ENCODE measurements around the gene TARP.

The TARP gene

GRCh38 chr7:38306914-38307313 is 33.5 kb upstream of the TARP start:
- no peaks in the 10 kb centered on the region for H3K4me1 Mint-ChIP-seq
- Histone ChIP-seq H3F3A (ENCODE audit: low read depth) (no peaks in the 10 kb centered on the region), H4K20me1 (ENCODE audit: low read depth) (no peaks in the 10 kb centered on the region), H3K79me2 (ENCODE audit: low read depth) (no peaks in the 10 kb centered on the region), H3K4me2 (no peak overlapping the region), H3K9ac (no peak overlapping the region), H3K4me1 (no peaks in the 10 kb centered on the region), H2AFZ (replicated peaks) (no peak overlapping the region), H3K4me3 (no peak overlapping the region), H3K27ac (no peak overlapping the region), H3K9me3 (ENCODE audit: low read depth) (no peaks in the 10 kb centered on the region), H3K36me3 (no peaks in the 10 kb centered on the region), H3K27me3 (no peaks in the 10 kb centered on the region)
- no peak overlapping the region for H3K27ac Mint-ChIP-seq
- DNase-seq (ENCODE audit: low spot score), result no peak
- TF ChIP-seq CTCF (IDR thresholded peaks at IDR 0.05) (no peak), EZH2phosphoT487 (IDR thresholded peaks at IDR 0.05) (no peak), EZH2 (IDR thresholded peaks at IDR 0.05) (no peak)
- no peaks in the 10 kb centered on the region for H3K9me3 Mint-ChIP-seq
- no peaks in the 10 kb centered on the region for H3K36me3 Mint-ChIP-seq
- no peak overlapping the region for H3K4me3 Mint-ChIP-seq
- peaks cover 5% of the 10 kb centered on the region for H3K27me3 Mint-ChIP-seq (ENCODE audit: insufficient read depth, low read depth)

GRCh38 chr7:38306171-38306570 is 32.7 kb upstream of the TARP start:
- Histone ChIP-seq H3K4me1 (no peaks in the 10 kb centered on the region), H3K36me3 (no peaks in the 10 kb centered on the region), H3K4me3 (no peak overlapping the region), H3K79me2 (ENCODE audit: low read depth) (no peaks in the 10 kb centered on the region), H3K9me3 (ENCODE audit: low read depth) (no peaks in the 10 kb centered on the region), H4K20me1 (ENCODE audit: low read depth) (no peaks in the 10 kb centered on the region), H3K4me2 (no peak overlapping the region), H3K27me3 (no peaks in the 10 kb centered on the region), H3K9ac (no peak overlapping the region), H3K27ac (no peak overlapping the region), H2AFZ (replicated peaks) (no peak overlapping the region), H3F3A (ENCODE audit: low read depth) (no peaks in the 10 kb centered on the region)
- TF ChIP-seq EZH2 (IDR thresholded peaks at IDR 0.05) (no peak), EZH2phosphoT487 (IDR thresholded peaks at IDR 0.05) (no peak), CTCF (IDR thresholded peaks at IDR 0.05) (no peak)
- H3K4me3 Mint-ChIP-seq, result no peak overlapping the region
- H3K9me3 Mint-ChIP-seq, result no peaks in the 10 kb centered on the region
- H3K27me3 Mint-ChIP-seq (ENCODE audit: insufficient read depth, low read depth), result peaks cover 5% of the 10 kb centered on the region
- H3K4me1 Mint-ChIP-seq, result no peaks in the 10 kb centered on the region
- no peak overlapping the region for H3K27ac Mint-ChIP-seq
- DNase-seq (ENCODE audit: low spot score), result no peak
- no peaks in the 10 kb centered on the region for H3K36me3 Mint-ChIP-seq

- H3K27me3 Mint-ChIP-seq (ENCODE audit: insufficient read depth, low read depth), result peaks cover 5% of the 10 kb centered on the region
- no peaks in the 10 kb centered on the region for H4K20me1 ChIP-seq (ENCODE audit: low read depth)
- no peaks in the 10 kb centered on the region for H3F3A ChIP-seq (ENCODE audit: low read depth)
- H3K36me3 ChIP-seq, result no peaks in the 10 kb centered on the region
- H3K36me3 Mint-ChIP-seq, result no peaks in the 10 kb centered on the region
- H3K79me2 ChIP-seq (ENCODE audit: low read depth), result no peaks in the 10 kb centered on the region
- H3K27ac Mint-ChIP-seq, result no peak overlapping the region
- H3K9me3 ChIP-seq (ENCODE audit: low read depth), result no peaks in the 10 kb centered on the region
- no peak overlapping the region for H3K9ac ChIP-seq
- H3K27ac ChIP-seq, result no peak overlapping the region
- H2AFZ ChIP-seq (replicated peaks), result no peak overlapping the region
- H3K4me2 ChIP-seq, result no peak overlapping the region
- no peaks in the 10 kb centered on the region for H3K4me1 ChIP-seq
- H3K4me1 Mint-ChIP-seq, result no peaks in the 10 kb centered on the region
- H3K9me3 Mint-ChIP-seq, result no peaks in the 10 kb centered on the region
- H3K4me3 ChIP-seq, result no peak overlapping the region
- no peaks in the 10 kb centered on the region for H3K27me3 ChIP-seq
- DNase-seq (ENCODE audit: low spot score), result no peak
- TF ChIP-seq CTCF (IDR thresholded peaks at IDR 0.05), result no peak
- H3K4me3 Mint-ChIP-seq, result no peak overlapping the region
Observed at GRCh38 chr7:38303866-38304265, 30.4 kb upstream of the TARP start.

GRCh38 chr7:38300175-38300574 is 26.7 kb upstream of the TARP start:
- H3K79me2 ChIP-seq (ENCODE audit: low read depth), result no peaks in the 10 kb centered on the region
- H3F3A ChIP-seq (ENCODE audit: low read depth), result no peaks in the 10 kb centered on the region
- H3K36me3 ChIP-seq, result no peaks in the 10 kb centered on the region
- H3K27me3 ChIP-seq, result no peaks in the 10 kb centered on the region
- no peaks in the 10 kb centered on the region for H3K4me1 ChIP-seq
- no peak overlapping the region for H3K27ac Mint-ChIP-seq
- no peak overlapping the region for H3K4me3 ChIP-seq
- no peak overlapping the region for H3K4me2 ChIP-seq
- peaks cover 9% of the 10 kb centered on the region for H3K27me3 Mint-ChIP-seq (ENCODE audit: insufficient read depth, low read depth)
- no peaks in the 10 kb centered on the region for H3K9me3 Mint-ChIP-seq
- H3K9me3 ChIP-seq (ENCODE audit: low read depth), result no peaks in the 10 kb centered on the region
- H3K4me1 Mint-ChIP-seq, result no peaks in the 10 kb centered on the region
- no peak overlapping the region for H3K9ac ChIP-seq
- TF ChIP-seq EZH2 (IDR thresholded peaks at IDR 0.05), result no peak
- TF ChIP-seq CTCF (IDR thresholded peaks at IDR 0.05), result no peak
- H2AFZ ChIP-seq (replicated peaks), result no peak overlapping the region
- no peaks in the 10 kb centered on the region for H3K36me3 Mint-ChIP-seq
- DNase-seq (ENCODE audit: low spot score), result no peak
- H3K27ac ChIP-seq, result no peak overlapping the region
- H4K20me1 ChIP-seq (ENCODE audit: low read depth), result no peaks in the 10 kb centered on the region
- H3K4me3 Mint-ChIP-seq, result no peak overlapping the region
